OCI-LY3 (cell line): ENCODE results near the gene ARHGAP42.

ENCODE experiments used
- EZH2phosphoT487 ChIP-seq: fragments of 200-600 bp; shearing (Covaris generic); IDR thresholded peaks from 2 replicates; pipeline ENCODE4 v1.6.1; 2018; ENCODE audit warnings: antibody characterized with exemption, mixed run types, low read depth
- TF ChIP-seq, protein P1 (sequence below): fragments of 200-600, 300-600 bp; sonication (generic); IDR thresholded peaks from 2 replicates; pipeline ENCODE4 v1.5.1; 2014; ENCODE audit warnings: antibody characterized with exemption, low read length, low read depth

DNA sequence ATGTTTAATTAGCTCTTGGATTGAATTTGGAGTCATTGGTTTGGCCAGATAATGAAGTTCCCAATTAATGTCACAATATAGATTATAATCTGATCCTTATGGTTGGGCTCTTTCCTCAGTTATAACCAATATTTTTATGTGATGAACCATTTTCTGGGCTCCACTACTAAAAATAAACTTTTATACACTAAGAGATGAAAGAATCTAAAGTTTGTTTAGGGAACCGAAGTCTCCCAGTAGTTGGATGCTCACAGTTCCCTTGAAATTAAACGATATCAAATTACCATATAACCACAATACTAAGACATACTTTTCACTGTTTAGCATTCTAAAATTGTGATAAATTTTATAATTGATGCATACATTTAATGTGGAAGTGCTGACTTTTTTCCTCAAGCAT lies 47.0 kb upstream of the ARHGAP42 start:
- TF ChIP-seq, protein P1, sequence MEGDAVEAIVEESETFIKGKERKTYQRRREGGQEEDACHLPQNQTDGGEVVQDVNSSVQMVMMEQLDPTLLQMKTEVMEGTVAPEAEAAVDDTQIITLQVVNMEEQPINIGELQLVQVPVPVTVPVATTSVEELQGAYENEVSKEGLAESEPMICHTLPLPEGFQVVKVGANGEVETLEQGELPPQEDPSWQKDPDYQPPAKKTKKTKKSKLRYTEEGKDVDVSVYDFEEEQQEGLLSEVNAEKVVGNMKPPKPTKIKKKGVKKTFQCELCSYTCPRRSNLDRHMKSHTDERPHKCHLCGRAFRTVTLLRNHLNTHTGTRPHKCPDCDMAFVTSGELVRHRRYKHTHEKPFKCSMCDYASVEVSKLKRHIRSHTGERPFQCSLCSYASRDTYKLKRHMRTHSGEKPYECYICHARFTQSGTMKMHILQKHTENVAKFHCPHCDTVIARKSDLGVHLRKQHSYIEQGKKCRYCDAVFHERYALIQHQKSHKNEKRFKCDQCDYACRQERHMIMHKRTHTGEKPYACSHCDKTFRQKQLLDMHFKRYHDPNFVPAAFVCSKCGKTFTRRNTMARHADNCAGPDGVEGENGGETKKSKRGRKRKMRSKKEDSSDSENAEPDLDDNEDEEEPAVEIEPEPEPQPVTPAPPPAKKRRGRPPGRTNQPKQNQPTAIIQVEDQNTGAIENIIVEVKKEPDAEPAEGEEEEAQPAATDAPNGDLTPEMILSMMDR = no peak
- TF ChIP-seq EZH2phosphoT487 = no peak
